GM19468 (cell line): ENCODE results near the gene KLF14.
"Not testable (repeated sequence)": the region's sequence is repeated elsewhere in the genome, so short reads cannot be mapped to it uniquely, and the experiment has no call there.

Experiments used
- ATAC-seq: cut with Tn5 transposase; IDR thresholded peaks from one replicate; pipeline ENCODE4 v1.9.1; 2021; ENCODE audit warnings: mild to moderate bottlenecking, moderate library complexity, moderate number of reproducible peaks; ENCODE audit not compliant: unreplicated experiment; ENCODE audit errors: extremely low read depth

KLF14 gene

DNA sequence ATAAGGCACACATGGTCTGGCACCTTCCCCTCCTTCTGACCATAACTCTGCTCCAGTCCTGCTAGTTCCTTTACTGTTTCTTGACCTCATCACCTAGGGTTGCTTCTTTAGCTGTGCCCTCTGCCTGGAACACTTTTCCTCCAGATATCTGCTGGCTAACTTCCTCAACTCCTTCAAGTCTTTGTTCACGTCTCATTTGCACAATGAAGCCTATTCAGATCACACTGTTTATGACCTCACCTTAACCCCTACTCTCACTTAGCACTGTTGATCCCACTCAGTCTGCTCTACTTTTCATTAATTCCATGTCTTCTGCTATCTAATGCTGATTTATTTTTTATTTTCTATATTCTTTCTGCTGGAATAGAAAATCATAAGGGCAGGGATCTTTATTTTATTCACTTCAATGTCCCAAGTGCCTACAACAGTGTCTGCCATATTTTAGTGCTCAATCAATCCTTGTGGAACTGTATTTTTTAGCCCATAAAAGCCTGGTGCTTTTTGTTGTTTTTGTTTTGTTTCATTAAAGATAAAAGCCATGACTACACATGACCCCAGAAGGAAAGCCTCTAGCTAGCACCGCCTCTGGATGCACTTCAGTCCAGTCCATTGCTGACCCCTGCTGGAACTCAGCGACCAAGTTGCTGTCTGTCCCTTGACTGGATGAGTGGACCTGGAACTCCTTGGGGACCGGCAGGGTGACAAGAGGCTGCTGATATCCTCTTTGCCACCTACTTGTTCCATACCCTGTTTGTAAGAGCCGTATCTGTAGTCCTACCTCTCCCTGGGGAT, 12.3 kb downstream of the KLF14 start:
- ATAC-seq: no peak

DNA sequence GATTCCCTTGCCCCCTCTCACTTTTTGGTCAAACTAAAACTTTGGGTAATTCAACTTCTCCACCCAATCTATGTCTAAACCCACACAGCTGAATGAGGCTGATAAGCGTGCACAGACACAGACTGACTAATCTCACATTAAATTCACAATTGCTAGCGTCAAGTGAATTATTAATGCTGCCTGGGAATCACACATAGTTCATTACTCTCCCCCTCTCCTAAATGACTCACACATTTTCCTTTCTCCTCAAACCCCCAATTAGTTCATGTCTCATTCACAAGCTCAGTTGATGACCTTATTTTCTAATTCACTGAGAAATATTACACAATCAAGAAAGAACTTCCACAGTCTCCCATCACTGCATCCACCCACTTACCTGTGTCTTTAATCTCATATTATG, 14.5 kb downstream of the KLF14 start:
- ATAC-seq: no peak

DNA sequence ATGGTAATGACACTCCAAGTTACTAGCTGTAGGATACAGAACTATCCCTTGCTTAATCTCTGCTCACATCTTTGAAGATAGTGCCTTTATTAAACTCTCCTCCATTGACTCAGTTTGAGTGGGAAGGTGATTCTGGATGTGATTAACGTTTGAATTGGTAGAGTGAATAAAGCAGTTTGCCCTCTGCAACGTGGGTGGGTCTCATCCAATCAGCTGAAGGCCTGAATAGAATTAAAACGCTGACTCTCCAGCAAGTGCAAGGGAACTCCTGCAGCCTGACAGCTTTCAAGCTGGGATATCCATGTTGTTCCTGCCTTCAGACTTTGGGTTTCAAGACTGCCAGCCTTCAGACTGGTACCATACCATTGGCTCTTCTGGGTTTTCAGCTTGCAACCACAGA, 21.6 kb downstream of the KLF14 start:
- no peak for ATAC-seq

DNA sequence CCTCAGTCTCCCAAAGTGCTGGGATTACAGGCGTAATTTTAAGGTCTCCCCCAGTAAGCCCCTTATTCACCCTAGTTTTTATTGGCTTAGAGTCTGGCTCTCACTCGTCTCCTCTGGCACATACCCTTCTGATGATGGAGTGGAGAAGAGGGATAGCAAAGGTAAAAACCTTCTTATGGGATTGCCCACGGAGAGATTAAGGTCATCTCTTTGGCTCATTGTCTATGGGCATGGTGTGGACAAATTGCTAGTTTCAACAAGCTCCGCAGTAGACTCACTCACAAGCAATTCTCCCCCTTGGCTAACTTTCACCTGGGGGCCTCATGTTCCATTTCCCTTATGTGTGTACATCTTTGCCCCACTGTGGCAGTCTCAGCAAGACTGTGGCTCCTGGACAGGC, 25.2 kb downstream of the KLF14 start:
- ATAC-seq: no peak

DNA sequence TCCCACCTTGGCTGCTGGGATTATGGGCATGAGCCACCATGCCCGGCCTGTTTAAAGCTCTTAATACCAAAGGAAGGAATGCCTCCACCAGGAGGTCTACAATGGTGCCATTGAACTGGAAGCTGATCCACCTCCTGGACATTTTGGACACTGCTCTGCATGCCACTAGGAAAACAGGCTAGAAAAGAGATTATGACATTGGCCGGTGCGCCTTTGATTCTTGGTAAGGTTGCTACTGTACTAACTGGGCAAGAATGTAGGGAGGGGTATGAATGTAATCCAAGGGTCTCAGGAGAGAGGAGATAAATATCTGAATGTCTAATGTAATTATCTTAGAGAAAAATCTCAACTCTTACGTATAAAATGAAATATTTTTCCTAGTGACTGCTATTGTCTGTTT, 26.0 kb downstream of the KLF14 start:
- ATAC-seq: no peak

DNA sequence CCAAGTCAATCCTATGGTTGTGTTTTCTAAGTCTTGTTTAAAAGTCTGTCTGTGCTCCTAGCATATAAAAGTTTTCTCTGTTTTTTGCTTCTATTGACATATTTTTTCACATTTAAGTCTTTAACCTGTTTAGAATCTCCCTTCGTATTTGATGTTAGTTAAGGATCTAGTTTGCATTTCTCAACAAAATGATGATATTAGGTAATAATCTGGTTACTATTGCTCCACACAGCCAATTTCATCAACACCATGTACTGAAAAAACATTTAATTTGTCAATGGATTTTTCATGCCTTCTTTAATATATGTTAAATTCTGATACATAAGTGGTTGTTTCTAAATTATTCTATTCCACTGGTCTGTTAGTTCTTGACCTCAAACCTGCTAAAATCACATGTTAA, 30.2 kb downstream of the KLF14 start:
- ATAC-seq: no peak

DNA sequence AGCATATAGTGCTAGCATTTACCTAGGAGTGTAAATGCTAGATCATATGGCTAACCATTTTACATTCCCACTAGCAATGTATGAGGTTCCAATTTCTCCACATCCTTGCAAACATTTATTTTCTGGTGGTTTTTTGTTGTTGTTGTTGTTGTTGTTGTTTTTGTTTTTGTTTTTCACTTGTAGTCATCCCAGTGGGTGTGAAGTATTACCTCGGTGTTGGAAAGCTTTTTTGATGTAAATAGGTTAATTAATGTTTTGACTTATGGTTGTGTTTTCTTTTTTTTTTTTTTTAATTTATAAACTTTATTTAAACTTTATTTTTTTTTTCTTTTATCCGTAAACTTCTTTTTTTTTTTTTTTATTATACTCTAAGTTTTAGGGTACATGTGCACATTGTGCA, 32.4 kb downstream of the KLF14 start:
- ATAC-seq: no peak

DNA sequence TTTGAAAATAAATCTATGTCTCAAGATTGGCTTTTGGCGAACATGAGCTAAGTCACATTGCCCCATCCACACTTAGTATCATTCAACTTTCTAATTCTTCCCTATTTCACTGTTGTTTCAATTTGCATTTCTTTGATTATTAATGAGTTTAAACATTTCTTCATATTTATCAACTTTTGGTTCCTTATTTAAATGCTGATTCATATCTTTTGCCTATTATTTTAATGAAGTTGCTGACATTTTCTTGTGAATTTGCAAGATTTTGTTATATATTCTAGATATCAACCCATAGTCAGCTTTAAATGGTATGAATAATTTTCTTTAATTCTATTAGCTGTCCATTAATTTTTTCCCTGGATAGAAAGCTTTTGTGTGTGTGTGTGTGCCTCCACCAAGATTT, 33.2 kb downstream of the KLF14 start:
- no peak for ATAC-seq

DNA sequence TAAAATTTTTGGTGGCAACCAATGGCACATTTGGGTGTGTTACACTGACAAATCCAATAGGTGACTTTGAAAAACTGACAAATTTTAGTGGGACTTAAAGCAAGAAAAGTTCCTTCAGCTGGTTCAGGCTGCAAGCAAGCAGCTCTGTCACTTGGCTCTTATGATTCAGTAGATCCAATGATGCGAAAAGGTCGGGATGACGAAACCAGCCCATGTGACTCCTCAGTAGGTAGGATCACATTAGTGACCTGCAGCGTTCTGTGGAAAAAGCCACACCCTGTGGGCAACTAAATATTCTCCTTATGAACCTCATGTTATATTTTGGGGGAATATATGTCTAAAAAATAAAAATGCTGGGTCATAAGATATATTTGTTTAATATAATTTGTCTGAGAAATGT, 34.3 kb downstream of the KLF14 start:
- ATAC-seq: no peak

DNA sequence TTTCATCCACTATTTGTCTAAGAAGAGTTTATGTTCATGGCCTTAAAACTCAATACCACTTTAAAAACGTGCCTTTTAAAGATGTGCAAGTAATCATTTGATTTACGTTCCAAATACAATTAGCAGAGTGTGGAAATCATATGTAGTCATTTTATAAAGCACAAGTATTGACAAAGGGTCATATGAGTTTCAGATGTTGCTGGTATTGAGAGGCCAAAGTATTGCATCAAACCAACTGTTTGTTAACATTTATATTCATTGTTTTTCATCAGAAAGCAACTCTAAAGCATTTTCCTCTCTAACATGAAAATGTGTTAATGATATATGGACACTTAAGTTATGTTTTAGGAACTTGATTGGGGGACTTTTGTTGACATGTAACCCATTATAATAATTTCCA, 36.2 kb downstream of the KLF14 start:
- ATAC-seq: no peak

DNA sequence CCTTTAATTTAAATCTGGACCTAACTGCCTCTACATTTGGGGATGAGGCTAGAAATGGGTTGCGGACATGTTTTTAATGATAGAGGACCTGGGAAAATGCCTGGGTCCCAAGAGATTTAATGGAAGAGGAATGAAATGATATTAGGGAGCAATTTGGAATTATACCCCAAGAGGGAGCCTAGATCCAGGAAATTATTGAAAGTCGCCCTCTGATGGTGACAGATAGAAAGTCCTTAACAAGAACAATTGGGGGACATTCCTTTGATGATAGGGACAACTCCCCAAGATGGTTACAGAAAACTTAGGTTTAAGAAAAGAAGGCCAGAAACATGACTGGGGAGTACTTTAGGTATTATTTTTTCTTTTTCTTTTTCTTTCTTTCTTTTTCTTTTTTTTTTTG, 38.2 kb downstream of the KLF14 start:
- ATAC-seq: no peak

DNA sequence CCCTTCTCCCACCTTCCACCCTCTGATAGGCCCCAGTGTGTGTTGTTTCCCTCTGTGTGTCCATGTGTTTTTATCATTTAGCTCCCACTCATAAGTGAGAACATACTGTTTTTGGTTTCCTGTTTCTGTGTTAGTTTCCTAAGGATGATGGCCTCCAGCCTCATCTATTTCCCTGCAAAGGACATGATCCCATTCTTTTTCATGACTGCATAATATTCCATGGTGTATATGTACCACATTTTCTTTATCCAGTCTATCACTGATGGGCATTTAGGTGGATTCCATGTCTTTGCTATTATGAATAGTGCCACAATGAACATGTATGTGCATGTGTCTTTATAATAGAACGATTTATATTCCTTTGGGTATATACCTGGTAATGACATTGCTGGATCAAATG, 41.6 kb downstream of the KLF14 start:
- not testable (repeated sequence) for ATAC-seq

DNA sequence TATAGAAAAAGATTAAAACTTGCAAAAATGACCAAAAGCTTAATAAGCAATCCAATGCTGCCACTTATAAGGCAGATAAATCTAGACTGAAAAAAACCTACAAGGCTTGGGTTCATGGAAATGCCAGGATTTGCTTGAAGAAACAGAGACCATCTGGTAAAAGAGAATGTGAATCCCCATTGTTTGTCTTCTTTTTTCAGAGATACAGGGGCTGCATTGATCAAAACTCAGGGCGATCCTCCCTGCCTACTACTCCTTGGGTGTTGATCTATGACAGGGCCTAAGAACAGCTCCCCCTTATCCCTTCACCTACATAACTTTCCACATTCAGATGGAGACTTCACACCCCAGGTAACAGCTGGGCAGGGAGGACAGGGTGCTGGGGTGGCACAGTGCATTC, 44.3 kb downstream of the KLF14 start:
- ATAC-seq: no peak

DNA sequence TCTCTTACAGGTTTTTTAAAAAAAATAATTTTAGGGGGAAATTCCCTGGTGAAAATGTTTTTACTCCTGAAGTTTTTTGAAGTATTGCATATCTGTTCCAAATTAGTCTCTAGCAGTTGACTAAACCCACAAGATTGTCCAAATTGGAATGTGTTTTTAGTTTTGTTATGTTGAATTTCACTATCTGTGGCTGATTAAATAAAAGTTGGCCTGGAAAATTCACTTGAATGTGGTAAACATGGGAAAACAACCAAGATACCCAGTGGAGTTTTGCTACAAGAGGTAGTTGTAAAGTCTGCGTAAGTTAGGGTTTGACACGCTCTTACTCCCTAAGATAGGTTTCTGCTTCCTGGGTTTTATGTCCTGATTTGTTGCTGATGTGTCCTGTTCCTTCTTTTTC, 51.0 kb downstream of the KLF14 start:
- no peak for ATAC-seq
